Nephron (organoid): ENCODE measurements around the gene PODXL2.
A peak's percentile ranks its signal among the peaks of the same experiment; 100 is the strongest.

Source experiments
- H3K27ac Mint-ChIP-seq, 3 experiments: 2 replicates each; pipeline ENCODE4 v1.8.0; 2020; ENCODE audit warnings: mixed read lengths in 3 of 3, mild to moderate bottlenecking in 2 of 3, moderate library complexity in 1 of 3
- H3K27me3 Mint-ChIP-seq: 2 replicates; pipeline ENCODE4 v1.8.0; 2021; ENCODE audit warnings: low read depth, mild to moderate bottlenecking, moderate library complexity, mixed read lengths
- H3K36me3 Mint-ChIP-seq: 2 replicates; pipeline ENCODE4 v1.8.0; 2020; ENCODE audit warnings: low read depth, mixed read lengths
- H3K4me1 Mint-ChIP-seq: 2 replicates; pipeline ENCODE4 v1.8.0; 2020; ENCODE audit warnings: mixed read lengths
- H3K4me3 Mint-ChIP-seq, 3 experiments: 2 replicates each; pipeline ENCODE4 v1.8.0; 2020; ENCODE audit warnings: mild to moderate bottlenecking in 3 of 3, mixed read lengths in 3 of 3, moderate library complexity in 2 of 3
- H3K9me3 Mint-ChIP-seq: 2 replicates; pipeline ENCODE4 v1.8.0; 2020; ENCODE audit warnings: mixed read lengths
- CTCF ChIP-seq, 3 experiments: fragments of 200-600 bp; sonication (generic); IDR thresholded peaks; one replicate each; pipeline ENCODE4 v1.5.0; 2021; ENCODE audit warnings: antibody characterized with exemption in 3 of 3; ENCODE audit not compliant: unreplicated experiment in 3 of 3

The PODXL2 gene

DNA sequence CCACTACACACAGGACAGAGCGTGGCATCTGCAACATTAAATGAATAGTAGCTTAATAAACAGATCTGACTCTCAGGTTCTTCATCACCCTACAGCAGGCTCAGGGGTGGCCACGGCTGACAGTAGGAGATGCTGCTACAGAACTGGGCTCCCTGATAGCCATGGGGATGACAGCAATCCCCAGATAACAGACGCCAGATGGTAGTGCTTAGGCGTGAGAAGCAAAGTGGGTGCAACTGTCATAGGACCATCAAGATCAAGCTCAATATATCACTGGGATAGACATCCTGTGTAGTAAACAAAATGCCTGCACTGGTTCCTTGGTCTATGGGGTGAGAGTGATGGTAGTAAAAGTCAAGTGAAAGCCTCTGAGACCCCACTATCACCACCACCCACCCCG, 35.8 kb upstream of the PODXL2 start:
- Mint-ChIP-seq H3K36me3 (no peaks in the 10 kb centered on the region), H3K9me3 (no peaks in the 10 kb centered on the region), H3K27me3 (no peaks in the 10 kb centered on the region), H3K4me3 (peak overlapping the region; percentile 42 to 64 (median 58)), H3K4me1 (peaks cover 30% of the 10 kb centered on the region), H3K27ac (peak overlapping the region; percentile 53 to 68 (median 67))
- no peak for TF ChIP-seq CTCF (IDR thresholded peaks at IDR 0.05; ENCODE audit: unreplicated experiment in 3 of 3)

- peak overlapping the region in 2 of 3 experiments; percentile 1 to 23 for H3K4me3 Mint-ChIP-seq
- no peak for TF ChIP-seq CTCF (IDR thresholded peaks at IDR 0.05; ENCODE audit: unreplicated experiment in 3 of 3)
- peaks cover 3% of the 10 kb centered on the region for H3K36me3 Mint-ChIP-seq
- H3K27ac Mint-ChIP-seq, result no peak overlapping the region
- no peaks in the 10 kb centered on the region for H3K27me3 Mint-ChIP-seq
- peaks cover 24% of the 10 kb centered on the region for H3K4me1 Mint-ChIP-seq
- no peaks in the 10 kb centered on the region for H3K9me3 Mint-ChIP-seq
Observed at GRCh38 chr3:127595303-127595702, 33.7 kb upstream of the PODXL2 start.

DNA sequence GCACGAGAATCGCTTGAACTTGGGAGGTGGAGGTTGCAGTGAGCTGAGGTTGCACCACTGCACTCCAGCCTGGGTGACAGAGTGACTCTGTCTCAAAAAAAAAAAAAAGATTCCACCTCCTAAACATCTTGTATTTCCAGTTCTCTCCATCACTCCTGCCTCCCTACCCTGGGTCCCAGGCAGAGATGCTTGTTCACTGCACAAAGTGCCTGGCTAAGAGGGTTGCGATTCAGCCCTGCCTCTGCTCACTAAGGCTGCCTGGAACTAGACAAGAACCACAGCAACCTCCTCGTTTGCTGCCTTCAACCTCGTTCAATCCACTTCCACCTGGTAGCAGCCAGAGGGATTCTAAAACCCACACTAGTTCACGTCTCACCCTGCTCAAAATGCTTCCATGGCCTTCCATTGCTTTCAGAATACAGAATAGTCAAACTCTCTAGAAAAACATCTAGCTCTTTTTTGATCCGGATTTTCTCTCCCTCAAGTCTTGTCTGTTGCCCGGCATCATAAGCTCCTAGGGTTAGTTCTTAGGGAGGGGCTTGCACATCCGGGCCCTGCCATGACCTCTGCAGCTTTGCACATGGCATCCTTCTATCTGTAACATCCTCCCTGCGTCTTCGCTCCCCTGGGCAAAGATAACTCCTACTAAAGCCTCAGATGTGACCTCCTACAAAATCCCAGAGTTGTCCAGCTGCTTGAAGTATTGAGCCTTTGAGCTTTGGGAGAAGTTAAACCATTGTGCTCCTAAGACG, 31.8 kb upstream of the PODXL2 start:
- Mint-ChIP-seq H3K36me3 (peaks cover 10% of the 10 kb centered on the region), H3K27me3 (no peaks in the 10 kb centered on the region), H3K4me1 (peaks cover 17% of the 10 kb centered on the region), H3K27ac (no peak overlapping the region), H3K4me3 (peak overlapping the region; percentile 86 to 89 (median 89)), H3K9me3 (no peaks in the 10 kb centered on the region)
- TF ChIP-seq CTCF (IDR thresholded peaks at IDR 0.05; ENCODE audit: unreplicated experiment in 3 of 3), result no peak

DNA sequence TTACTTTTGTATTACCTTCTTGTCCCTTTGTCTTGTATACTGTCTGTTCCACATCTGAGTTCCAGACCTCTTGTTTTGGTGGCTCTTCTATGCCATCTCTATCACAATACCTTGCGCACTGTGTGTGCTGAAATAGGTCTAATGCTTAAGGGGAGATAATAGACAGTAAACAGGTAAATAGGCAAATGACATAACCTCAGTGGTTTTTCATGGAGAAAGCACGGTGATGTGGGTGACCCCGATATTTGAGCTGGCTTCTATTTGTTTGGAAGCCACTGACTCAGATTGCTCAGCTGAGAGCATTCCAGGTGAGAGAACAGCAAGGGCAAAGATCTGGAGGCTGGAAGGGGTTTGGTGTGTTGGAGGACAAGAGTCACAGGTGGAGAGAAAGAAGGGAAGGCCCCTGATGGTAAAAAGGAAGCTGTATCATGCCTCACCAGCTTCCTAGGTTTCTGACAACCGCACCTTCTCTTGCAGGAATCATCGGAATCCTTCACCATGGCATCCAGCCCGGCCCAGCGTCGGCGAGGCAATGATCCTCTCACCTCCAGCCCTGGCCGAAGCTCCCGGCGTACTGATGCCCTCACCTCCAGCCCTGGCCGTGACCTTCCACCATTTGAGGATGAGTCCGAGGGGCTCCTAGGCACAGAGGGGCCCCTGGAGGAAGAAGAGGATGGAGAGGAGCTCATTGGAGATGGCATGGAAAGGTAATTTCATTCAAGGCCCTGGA, 30.0 kb upstream of the PODXL2 start:
- peak overlapping the region; percentile 86 to 89 (median 89) for H3K4me3 Mint-ChIP-seq
- peaks cover 18% of the 10 kb centered on the region for H3K36me3 Mint-ChIP-seq
- TF ChIP-seq CTCF (IDR thresholded peaks at IDR 0.05; ENCODE audit: unreplicated experiment in 3 of 3), result no peak

DNA sequence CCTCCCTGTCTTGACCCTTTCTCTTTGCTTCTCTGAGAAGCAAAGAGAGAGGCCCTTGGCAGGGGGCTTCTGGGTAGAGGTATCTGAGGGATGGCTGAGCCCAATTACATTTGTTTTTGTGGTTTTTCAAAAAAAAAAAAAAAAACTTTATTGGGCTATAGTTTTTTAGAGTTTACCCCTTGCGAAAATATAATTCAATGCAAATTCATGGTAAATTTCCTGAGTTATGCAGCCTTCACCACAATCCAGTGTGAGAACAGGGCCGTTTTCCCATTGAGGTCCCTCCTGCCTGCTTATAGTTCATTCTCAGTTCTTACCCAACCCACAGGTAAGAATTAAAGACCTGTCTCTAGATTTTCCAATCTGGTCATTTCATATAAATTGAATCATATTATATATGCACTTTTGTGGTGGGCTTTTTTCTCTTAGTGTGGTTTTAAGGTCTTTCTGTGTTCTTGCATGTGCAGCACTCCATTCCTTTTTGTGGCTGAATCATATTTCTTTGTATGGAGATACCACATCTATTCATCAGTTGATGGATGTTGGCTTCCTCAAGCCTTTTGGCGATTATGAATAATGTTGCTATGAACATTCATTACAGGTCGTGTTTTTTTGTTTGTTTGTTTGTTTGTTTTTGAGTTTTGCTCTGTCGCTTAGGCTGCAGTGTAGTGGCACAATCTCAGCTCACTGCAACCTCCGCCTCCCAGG, 28.1 kb upstream of the PODXL2 start:
- no peak for TF ChIP-seq CTCF (IDR thresholded peaks at IDR 0.05; ENCODE audit: unreplicated experiment in 3 of 3)
- Mint-ChIP-seq H3K4me1 (peaks cover 12% of the 10 kb centered on the region), H3K27ac (no peak overlapping the region)

More for the DNA sequence above, 30.0 kb upstream of the PODXL2 start:
- Mint-ChIP-seq H3K4me1 (peaks cover 12% of the 10 kb centered on the region), H3K27ac (peak overlapping the region; percentile 69 to 85 (median 81)), H3K27me3 (no peaks in the 10 kb centered on the region), H3K9me3 (no peaks in the 10 kb centered on the region)

More for the DNA sequence above, 28.1 kb upstream of the PODXL2 start:
- Mint-ChIP-seq H3K36me3 (peaks cover 34% of the 10 kb centered on the region), H3K4me3 (peak overlapping the region; percentile 49 to 65 (median 53)), H3K9me3 (no peaks in the 10 kb centered on the region), H3K27me3 (no peaks in the 10 kb centered on the region)
